Stimulated activated CD8-positive, alpha-beta memory T cell treated with anti-CD3 and anti-CD28 coated beads, Interleukin-12 subunit alpha, Interleukin-12 subunit beta, amount 100 ng/mL, for 4 hours (primary cell): ENCODE measurements around the gene WDR1.

Source experiments
- DNase-seq: peaks from one replicate; pipeline ENCODE4 v3.0.0-alpha.2; 2020; ENCODE audit warnings: low read depth

The WDR1 gene

DNA sequence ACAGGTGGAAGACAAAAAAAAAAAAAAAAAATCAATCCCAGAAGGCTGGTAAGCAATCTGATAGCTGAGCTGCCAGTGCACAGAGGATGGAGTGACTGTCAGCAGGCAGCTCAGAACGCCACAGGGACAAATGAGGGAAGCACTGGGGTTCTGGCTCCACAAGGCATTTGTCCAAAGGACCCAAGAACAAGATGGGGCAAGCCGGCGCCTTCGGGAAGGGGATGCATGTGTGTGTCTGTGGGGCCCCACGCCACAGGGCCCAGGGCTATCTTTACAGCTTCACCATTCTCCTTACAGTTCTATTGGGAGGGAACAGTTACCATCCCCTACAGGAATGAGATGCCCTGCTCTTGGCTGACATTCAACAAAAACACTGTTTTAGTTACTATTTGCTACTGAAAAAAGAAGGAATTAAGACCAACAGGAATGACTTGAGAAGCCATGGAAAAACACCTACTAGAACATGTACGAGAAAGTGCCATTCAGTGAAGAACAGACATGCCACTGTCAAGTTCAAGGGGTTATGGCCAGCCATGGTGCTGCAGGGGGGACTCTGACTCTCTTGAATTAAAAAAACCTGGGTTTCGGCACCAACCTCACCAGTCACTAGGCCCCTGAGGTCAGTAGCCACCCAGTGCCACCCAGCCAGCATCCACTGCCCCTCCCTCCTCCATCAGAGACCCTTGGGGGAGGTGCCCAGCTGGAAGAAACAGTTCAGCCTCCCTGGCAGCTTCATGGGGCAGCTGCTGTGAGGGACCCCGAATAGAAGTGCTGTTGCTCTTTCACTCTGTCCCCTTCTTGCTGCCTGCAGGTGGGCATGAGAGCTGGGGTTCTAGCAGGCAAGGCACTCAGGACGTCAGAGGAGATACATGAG, 18.5 kb downstream of the WDR1 start:
- DNase-seq: no peak

DNA sequence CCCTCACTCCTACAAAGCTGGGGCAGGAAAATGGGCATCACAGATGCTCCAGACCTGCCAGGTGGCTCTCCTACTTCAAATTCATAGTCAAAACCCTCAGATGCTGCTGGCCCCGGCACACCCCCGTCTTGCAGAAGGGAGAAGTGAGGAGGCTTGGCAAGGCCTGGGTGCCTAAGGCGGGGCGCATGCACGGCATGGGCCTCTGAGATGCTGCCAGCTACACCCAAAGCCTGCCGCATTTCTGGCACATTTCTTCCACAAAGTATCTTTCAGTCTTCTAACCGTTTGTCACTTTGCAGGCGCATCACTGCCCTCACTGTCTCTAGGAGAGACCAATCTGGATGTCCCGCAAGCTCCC, 19.6 kb downstream of the WDR1 start:
- DNase-seq: no peak

DNA sequence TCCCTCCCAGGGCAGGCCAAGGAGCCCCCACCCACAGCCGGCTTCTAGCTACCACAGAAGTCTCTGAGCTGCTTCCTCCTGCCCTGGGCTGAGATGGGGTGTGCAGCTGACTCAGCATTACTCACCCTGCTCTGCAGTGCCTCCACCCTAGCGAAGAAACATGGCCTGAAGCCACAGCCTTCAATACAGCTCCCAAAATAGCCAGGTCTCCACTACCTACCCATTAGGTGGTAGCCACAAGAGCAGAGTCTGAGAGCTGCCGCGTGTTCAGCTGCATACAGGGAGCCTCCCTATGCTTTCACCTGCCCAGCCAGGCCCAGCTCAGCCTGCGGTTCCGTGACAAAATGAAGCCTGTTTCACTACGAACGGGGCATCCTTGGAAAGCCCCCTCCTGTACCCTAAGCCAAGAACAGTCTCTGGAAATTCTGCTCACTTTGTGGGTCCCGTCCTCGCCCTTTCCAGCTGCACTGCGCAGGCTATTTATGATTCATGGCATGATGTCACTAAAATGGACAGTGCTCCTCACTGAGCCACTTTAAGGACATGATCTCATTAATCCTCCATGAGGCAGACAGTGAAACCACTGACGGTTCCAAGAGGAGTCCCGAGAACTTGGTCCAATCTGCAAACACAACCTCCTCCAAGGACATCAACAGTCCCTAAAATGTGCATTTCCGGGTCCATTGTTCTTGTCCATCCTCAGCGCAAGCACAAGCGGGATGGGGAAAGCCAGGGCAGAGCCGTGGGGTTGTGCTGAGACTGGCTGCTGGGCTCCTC, 20.2 kb downstream of the WDR1 start:
- peak; percentile 70 for DNase-seq

DNA sequence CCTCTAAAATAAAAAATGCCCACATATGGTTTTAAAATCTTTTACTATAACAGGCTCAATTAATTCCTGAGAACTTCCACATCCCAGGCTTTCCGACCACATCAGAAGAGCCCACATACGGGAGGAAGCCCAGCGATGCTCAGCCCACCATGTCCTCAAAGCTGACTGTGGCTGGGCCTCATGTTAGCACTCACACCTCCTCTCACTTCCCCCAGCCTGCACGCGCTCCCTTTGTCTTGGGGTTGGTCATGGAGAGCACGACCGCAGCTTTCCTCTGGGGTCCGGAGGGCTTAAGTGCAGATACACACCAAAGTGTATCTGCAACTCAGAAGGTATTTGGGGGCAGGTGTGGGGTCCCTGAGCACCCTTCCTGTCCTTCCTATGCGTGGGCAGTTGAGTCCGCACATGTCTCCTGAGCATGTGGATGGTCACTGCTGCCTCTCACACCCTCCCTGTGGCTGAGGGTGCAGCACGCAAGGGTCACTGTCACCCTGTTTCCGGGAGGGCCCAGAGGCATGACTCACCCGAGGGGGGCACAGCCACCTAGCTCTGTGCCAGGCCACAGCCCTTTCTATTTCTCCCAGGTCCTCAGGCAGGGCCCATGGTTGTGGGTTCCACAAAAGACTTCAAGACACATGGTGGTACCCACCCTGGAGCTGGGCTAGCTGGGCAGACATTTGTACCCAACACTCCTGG, 21.2 kb downstream of the WDR1 start:
- peak; percentile 20 for DNase-seq

GRCh38 chr4:10094841-10095240, 21.8 kb downstream of the WDR1 start:
- no peak for DNase-seq

- no peak for DNase-seq
Measured at GRCh38 chr4:10093801-10094552, 22.6 kb downstream of the WDR1 start.

DNA sequence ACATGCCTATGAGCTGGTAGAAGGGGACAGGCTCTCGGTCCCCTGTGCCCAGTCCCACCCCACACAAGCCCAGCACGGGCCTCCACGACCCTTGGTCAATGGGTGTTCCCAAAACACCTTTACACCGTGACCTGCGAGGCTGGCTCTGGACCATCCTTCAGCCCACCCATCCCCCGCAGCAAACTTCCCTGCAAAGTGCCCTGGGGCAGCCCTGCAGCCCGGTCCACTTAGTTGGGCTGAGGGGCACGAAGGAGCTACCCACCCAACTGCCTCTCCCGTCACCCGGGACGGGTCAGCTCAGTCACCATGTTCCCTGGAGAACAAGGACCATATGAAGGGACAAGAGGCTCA, 23.4 kb downstream of the WDR1 start:
- no peak for DNase-seq

DNA sequence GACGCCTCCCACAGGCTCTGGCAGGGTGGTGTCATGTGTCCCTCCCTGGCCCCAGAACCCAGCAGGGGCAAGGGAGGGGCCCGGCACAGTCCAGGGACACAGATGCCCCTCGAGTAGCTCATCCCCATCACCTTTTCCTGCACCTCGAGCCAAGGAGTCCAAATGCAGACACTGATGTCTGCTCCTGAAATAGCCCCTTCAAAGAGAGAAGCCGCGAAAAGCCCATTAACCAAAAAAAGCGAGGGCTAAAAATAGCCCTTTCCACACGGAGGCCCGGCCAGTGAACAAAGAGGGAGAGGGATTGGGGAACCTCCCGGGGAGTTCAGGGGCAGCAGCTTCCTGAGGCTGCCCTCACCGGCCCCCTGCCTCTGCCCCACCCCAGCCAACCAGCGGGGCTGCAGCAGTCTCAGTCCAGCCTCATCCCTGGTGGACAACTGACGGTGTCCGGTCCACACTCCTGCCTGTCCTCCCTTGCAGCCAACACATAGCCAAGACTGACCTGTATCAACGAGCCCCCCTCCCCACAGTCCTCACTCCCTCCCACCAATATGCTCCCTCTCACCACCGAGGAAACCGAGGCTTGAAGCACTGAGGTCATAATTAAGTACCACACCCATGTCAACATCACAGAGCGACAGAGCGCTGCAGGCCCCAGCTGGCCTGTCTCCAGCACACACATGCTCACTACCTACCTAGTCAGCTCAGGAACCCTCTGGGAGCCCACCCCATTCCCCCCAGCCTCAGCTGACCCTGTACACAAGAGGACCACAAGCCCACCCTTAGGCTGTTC, 23.9 kb downstream of the WDR1 start:
- no peak for DNase-seq

- DNase-seq: no peak
Measured at GRCh38 chr4:10091531-10092181, 24.9 kb downstream of the WDR1 start.

DNA sequence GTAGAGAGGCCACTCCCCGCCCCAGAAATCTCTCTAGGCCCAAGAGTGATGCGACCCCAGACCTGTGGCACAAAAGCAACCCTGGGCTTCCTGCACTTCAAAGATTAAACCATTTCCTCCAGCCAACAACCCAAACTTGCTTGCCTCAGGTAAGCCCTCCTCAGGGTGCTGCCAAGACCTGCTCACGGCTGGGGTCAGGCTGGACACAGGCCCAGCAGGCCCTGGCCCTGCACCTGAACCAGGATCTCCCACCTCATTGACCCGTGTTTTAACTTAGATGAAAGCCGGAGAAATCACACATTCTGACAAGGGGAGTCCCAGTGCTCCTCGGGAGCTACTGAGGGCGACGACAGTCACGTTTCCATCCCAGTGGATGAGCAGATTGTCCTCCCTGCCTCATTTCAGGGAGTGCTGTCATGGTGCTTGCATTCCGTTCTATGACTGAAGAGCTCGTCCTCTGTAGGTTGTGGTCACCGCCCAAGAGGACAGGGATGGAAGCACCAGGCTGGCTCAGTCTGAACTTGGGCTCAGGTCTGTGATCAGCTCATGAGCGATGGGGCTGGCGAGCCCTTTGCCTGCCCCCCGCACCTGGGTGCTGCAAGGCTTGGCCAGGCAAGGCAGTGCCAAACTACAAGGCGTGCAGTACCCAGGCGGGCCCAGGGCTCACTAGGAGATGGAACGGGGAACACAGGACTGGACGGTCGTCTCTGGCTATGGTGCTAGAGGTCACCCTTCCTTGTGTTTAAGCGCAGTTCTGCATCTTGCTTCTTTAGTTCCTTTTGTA, 25.9 kb downstream of the WDR1 start:
- no peak for DNase-seq

DNA sequence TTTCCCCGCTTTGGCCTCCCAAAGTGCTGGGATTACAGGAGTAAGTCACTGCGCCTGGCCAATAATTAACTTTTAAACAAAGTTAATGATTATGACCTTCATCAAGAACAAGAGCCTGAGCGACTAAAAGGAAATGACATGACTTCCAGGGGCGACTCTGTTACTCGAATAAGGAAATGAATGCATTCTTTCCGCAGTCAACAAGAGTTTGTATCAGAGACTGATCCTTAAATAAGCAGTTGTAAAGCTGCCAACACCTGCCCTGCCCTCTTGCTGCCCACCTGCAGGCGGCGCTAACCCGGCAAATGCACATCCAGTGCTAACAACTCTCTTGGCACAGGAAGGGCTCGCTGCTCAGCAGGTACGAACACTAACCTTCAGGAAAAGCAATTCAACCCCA, 27.3 kb downstream of the WDR1 start:
- no peak for DNase-seq

- DNase-seq: no peak
Measured at GRCh38 chr4:10088135-10089010, 28.2 kb downstream of the WDR1 start.

DNA sequence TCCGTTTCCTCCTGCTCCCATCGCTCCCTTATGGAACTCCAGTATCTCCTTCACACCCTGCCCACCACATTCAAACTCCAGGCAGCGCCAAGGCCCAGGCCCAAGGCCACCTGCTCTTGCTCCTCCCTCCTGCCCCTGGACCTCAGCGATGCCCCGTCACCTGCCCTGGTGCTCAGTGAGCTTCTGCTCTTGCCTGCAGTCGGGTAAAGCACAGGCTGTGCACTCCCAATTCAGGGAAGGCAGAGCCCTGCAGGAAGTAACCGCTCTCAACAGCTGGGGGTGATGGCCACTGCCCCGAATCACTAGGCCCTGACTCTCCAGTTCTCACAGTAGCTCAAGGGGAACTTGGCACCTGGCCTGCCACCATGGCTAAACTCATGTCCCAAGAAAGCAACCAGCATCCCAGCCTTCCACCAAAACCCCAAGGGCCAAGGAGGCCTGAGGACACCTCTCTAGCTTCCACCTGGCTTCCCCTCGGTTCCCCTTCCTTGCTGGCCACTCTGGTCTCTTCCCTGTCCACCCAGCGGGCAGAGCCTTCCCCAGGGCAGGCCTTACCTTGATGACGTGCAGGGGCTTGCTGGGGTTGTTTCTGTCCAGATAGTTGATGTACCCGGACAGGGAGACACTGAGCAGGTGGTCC, 29.3 kb downstream of the WDR1 start:
- DNase-seq: no peak

GRCh38 chr4:10086506-10087120, 30.0 kb downstream of the WDR1 start:
- DNase-seq: no peak

DNA sequence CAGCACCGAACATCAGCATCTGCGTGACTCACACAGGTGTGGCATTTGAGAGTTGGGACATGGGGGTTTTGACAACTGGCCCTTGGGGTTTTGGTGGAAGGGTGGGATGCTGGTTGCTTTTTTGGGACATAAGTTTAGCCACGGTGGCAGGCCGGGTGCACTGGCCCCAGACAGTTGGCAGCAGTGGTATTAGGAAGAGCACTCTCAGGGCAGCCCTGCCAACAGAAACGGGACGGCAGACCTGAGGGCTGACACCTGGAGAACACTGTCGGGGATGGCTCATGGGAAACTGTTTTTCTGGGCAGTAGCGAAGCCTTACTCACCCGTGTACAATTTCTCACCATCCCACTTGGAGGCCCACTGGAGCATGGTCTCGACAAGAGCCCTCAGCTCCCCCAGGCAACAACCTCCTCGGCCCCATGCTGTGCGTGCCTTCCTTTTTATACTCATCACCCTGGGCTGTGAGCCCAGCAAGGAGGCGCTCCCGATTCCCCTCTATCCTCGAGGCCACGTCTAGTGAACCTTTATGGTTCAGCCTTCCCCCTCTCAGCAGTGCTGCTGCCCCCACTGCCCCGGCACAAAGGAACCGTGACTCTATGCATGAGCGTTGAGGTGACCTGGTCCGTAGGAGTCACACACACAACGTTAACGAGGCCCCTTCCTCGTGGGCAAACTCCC, 30.6 kb downstream of the WDR1 start:
- no peak for DNase-seq

GRCh38 chr4:10085386-10085785, 31.2 kb downstream of the WDR1 start:
- no peak for DNase-seq

DNA sequence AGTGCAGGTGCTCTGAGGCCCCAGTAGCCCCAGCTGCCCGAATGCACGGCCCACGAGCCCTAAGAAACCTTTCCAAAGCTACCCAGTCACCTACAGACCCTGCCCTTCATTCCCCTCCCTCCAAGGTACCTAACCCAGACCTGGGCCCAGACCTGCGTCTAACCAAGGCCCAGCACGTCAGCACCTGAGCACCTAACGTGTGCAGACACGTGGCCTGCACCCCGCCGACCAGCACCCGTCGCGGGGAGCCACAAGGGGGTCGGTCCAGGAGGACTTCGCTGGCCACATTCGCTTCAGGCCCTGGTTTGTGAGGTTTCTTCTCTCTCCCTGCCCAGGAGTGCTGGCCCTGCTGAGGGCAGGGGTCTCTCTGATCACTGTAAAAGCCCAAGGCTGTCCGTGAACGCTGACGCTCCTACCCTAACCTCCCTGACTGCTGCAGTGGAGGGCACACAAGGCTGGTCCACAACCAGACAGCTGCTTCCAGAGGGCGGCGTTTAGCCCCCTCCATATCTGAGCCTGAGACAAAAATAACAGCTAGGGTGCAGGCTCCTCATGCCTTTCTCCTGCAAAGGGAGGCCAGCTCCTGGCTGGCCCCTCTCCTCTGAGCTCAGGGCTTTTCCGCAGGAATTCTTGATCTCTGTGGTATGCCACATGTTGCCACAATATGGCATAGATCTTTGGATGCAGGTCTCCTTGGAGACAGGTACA, 31.8 kb downstream of the WDR1 start:
- no peak for DNase-seq
